Measurements from ENCODE around the gene BTG4. TPM values are rescaled to one million over a fixed set of nuclear protein-coding genes. Genes with fewer than 3 reads are reported as not detected.

BTG4 gene
- total and polyA plus RNA-seq, 2 donors (not counting 1 experiment from before 2014, with no cell fraction given), result not detected

DNA sequence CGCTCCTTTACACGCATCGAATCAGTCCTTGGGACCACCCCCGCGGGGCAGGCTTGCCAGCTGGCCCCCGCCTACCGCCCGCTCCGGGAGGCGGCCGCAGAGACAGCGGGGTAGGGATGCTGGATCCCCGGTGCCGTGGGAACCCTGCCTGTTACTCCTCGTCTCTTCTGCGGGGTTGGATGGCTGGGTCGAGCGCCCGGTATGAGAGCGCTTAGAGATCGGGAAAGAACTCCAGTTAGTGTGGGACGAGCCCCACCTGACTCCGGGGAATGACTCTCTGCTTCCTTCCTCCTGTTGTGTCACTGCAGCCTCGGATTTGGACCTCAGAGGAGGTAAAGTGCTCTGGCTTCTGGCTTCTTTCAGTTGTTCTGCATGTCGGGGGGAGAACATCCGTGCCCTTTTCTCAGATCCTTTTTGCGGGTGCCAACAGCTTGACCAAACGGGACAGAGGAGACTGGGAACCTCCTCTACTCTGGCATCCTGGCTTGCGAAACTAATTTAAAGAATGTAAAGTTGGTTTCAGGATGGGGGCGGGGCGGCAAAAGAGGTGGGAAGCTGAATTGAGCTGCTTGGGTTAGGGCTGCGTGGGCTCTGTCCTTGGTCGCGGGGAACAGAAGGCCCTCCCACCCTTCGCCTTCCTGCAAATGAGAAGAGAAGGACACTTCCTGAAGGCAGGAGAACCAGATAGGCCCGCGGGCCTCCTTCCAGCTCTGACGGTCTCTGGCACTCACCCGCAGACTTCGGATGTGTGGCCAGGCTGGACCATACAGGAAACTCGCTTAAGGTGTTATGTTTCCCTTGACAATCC lies 29.3 kb upstream of the BTG4 start:
- H3K4me1 Mint-ChIP-seq, result peaks cover 11% of the 10 kb centered on the region
- intact Hi-C loops (cut with micrococcal nuclease), result no loop called here
- WGBS (ENCODE audit: insufficient coverage), result 8% methylated on average over 36 of the region's 41 CpGs
- Histone ChIP-seq H3K79me2 (ENCODE audit: control insufficient read depth, insufficient read depth, low read length) (no peaks in the 10 kb centered on the region), H3K36me3 (replicated peaks in 1 of 2; ENCODE audit: control extremely low read depth in 1 of 2, control insufficient read depth in 1 of 2, extremely low read depth in 1 of 2, insufficient read depth in 2 of 2, low read length in 1 of 2) (no peaks in the 10 kb centered on the region), H4K20me1 (ENCODE audit: control insufficient read depth, insufficient read depth, low read length, poor library complexity, severe bottlenecking) (no peaks in the 10 kb centered on the region), H3K27me3 (replicated peaks in 1 of 4; ENCODE audit: control extremely low read depth in 1 of 4, control insufficient read depth in 3 of 4, insufficient read depth in 4 of 4, low read length in 3 of 4) (peaks cover 0 to 52% (median 45%) of the 10 kb centered on the region in 4 experiments), H3K9ac (ENCODE audit: low read length) (peak overlapping the region; percentile 55), H3K4me1 (ENCODE audit: control insufficient read depth in 2 of 2, insufficient read depth in 2 of 2, low read length in 2 of 2) (peaks cover 20 to 28% of the 10 kb centered on the region in 2 donors), H3K27ac (ENCODE audit: low read length in 2 of 2) (no peak overlapping the region), H2AFZ (ENCODE audit: insufficient read depth, low read depth, low read length, poor library complexity, severe bottlenecking) (peak overlapping the region; percentile 67), H3K4me3 (ENCODE audit: control extremely low read depth in 1 of 5, extremely low read depth in 1 of 5, insufficient read depth in 1 of 5, low read depth in 2 of 5, low read length in 4 of 5) (peak overlapping the region; percentile 5 to 50 (median 32)), H3K4me2 (replicated peaks; ENCODE audit: low read depth, low read length, poor library complexity, severe bottlenecking) (peak overlapping the region; percentile 84), H3K9me3 (ENCODE audit: control extremely low read depth in 1 of 3, control insufficient read depth in 2 of 3, insufficient read depth in 1 of 3, low read length in 2 of 3) (peaks cover 0 to 7% (median 0%) of the 10 kb centered on the region in 3 donors)
- ChIA-PET CTCF (no interaction called here), POLR2A (no interaction called here)
- no peak overlapping the region for H3K27ac Mint-ChIP-seq
- peaks cover 78% of the 10 kb centered on the region for H3K27me3 Mint-ChIP-seq
- no peaks in the 10 kb centered on the region for H3K9me3 Mint-ChIP-seq (ENCODE audit: insufficient read depth)
- TF ChIP-seq CTCF (IDR thresholded peaks at IDR 0.05) (no peak), EZH2 (IDR thresholded peaks at IDR 0.05; ENCODE audit: borderline replicate concordance, insufficient read depth, low read depth, low read length, poor library complexity, severe bottlenecking) (no peak)
- peak overlapping the region; percentile 71 for H3K4me3 Mint-ChIP-seq
- DNase-seq (peak; percentile 26), ATAC-seq (ENCODE audit: low read depth) (no peak)

- WGBS (ENCODE audit: insufficient coverage), result 2% methylated on average over 22 of the region's 22 CpGs
- H3K27ac Mint-ChIP-seq, result no peak overlapping the region
- Histone ChIP-seq H3K4me2 (replicated peaks; ENCODE audit: low read depth, low read length, poor library complexity, severe bottlenecking) (peak overlapping the region; percentile 84), H3K9ac (ENCODE audit: low read length) (peak overlapping the region; percentile 55), H3K4me1 (ENCODE audit: control insufficient read depth in 2 of 2, insufficient read depth in 2 of 2, low read length in 2 of 2) (peaks cover 20 to 28% of the 10 kb centered on the region in 2 donors), H2AFZ (ENCODE audit: insufficient read depth, low read depth, low read length, poor library complexity, severe bottlenecking) (peak overlapping the region; percentile 67), H3K79me2 (ENCODE audit: control insufficient read depth, insufficient read depth, low read length) (no peaks in the 10 kb centered on the region), H3K36me3 (replicated peaks in 1 of 2; ENCODE audit: control extremely low read depth in 1 of 2, control insufficient read depth in 1 of 2, extremely low read depth in 1 of 2, insufficient read depth in 2 of 2, low read length in 1 of 2) (no peaks in the 10 kb centered on the region), H3K9me3 (ENCODE audit: control extremely low read depth in 1 of 3, control insufficient read depth in 2 of 3, insufficient read depth in 1 of 3, low read length in 2 of 3) (peaks cover 0 to 7% (median 0%) of the 10 kb centered on the region in 3 donors), H3K27ac (ENCODE audit: low read length in 2 of 2) (no peak overlapping the region), H4K20me1 (ENCODE audit: control insufficient read depth, insufficient read depth, low read length, poor library complexity, severe bottlenecking) (no peaks in the 10 kb centered on the region), H3K27me3 (replicated peaks in 1 of 4; ENCODE audit: control extremely low read depth in 1 of 4, control insufficient read depth in 3 of 4, insufficient read depth in 4 of 4, low read length in 3 of 4) (peaks cover 0 to 52% (median 47%) of the 10 kb centered on the region in 4 experiments), H3K4me3 (ENCODE audit: control extremely low read depth in 1 of 5, extremely low read depth in 1 of 5, insufficient read depth in 1 of 5, low read depth in 2 of 5, low read length in 4 of 5) (peak overlapping the region in 4 of 5 experiments; percentile 7 to 50 (median 38))
- peaks cover 11% of the 10 kb centered on the region for H3K4me1 Mint-ChIP-seq
- peaks cover 77% of the 10 kb centered on the region for H3K27me3 Mint-ChIP-seq
- CTCF ChIA-PET, result no interaction called here
- intact Hi-C loops (cut with micrococcal nuclease), result no loop called here
- no peak for ATAC-seq (ENCODE audit: low read depth)
- POLR2A ChIA-PET, result no interaction called here
- peak overlapping the region; percentile 71 for H3K4me3 Mint-ChIP-seq
- no peak for TF ChIP-seq CTCF (IDR thresholded peaks at IDR 0.05)
- TF ChIP-seq EZH2 (IDR thresholded peaks at IDR 0.05; ENCODE audit: borderline replicate concordance, insufficient read depth, low read depth, low read length, poor library complexity, severe bottlenecking), result no peak
- no peaks in the 10 kb centered on the region for H3K9me3 Mint-ChIP-seq (ENCODE audit: insufficient read depth)
- DNase-seq, result no peak
Observed at GRCh38 chr11:111540937-111541253, 28.7 kb upstream of the BTG4 start.

Measured in B cell (primary cell).